ENCODE results near the gene NDUFS8.

- TF ChIP-seq CTCF (conservative IDR thresholded peaks at IDR 0.05 in 1 of 2, IDR thresholded peaks at IDR 0.05 in 1 of 2; ENCODE audit: extremely low read depth in 1 of 2, insufficient read depth in 1 of 2, low read depth in 1 of 2, low read length in 2 of 2), result no peak
- no peak for TF ChIP-seq EZH2 (IDR thresholded peaks at IDR 0.05; ENCODE audit: borderline replicate concordance, low read length)
These were observed 6.3 kb downstream of the NDUFS8 start for GRCh38 chr11:68036717-68037239.
